K562 (cell line): ENCODE results near the gene LOXHD1. TPM values are rescaled to one million over a fixed set of nuclear protein-coding genes. Genes with fewer than 3 reads are reported as not detected.

Source experiments
- ATAC-seq: fragments of 200-7000 bp; cut with Tn5 transposase; 3 replicates; pipeline ENCODE4 v1.9.1; 2020; ENCODE audit warnings: moderate library complexity
- BruUV-seq: library from RNA; stranded (reverse); fragments of 400-500 nt; replicated peaks from 2 replicates; lab custom pipeline; 2021; lab: Mats Ljungman, UMichigan
- CTCF ChIA-PET: fragments of 300-600 bp; formaldehyde crosslinking; extraction: SDS; loops from one replicate; lab custom pipeline; 2021; ENCODE audit warnings: low intra/inter-chr PET ratio; lab: Yijun Ruan, JAX
- POLR2A ChIA-PET: fragments of 300-600, 350-650 bp; sonication (Branson Sonifier 250); formaldehyde crosslinking; extraction: SDS; loops from one replicate; lab custom pipeline; 2021; ENCODE audit warnings: antibody characterized with exemption, inconsistent platforms; lab: Yijun Ruan, JAX
- DNase-seq, 4 experiments: peaks; one replicate each; pipeline versions ENCODE4 v3.0.0 to v3.0.0-alpha.2; 2011 to 2018; ENCODE audit warnings: low spot score in 3 of 4, mixed read lengths in 3 of 4; ENCODE audit errors: extremely low read depth in 1 of 4
- FAIRE-seq: peaks from 2 replicates; lab custom pipeline; 2011; peaks lifted over from hg19 to GRCh38; lab: Jason Lieb, UNC
- H2AFZ ChIP-seq: 2 replicates; pipeline ENCODE4 v1.6.0; 2011; ENCODE audit warnings: low read depth, low read length, control low read depth, inconsistent platforms
- H3K27ac ChIP-seq: fragments of 200-600 bp; 3 replicates; pipeline ENCODE4 v1.8.0; 2011; ENCODE audit warnings: low read depth, mild to moderate bottlenecking, control low read depth, inconsistent platforms, low read length, moderate library complexity, mixed read lengths; ENCODE audit errors: extremely low read depth
- H3K27me3 ChIP-seq, 2 experiments: fragments of 300-600 bp in 1 of 2; 2 replicates in 1 of 2; 3 replicates in 1 of 2; pipeline versions ENCODE4 v1.6.0 to v1.8.0; 2011; ENCODE audit warnings: inconsistent platforms in 2 of 2, low read length in 2 of 2, mild to moderate bottlenecking in 1 of 2, mixed read lengths in 1 of 2, moderate library complexity in 1 of 2; ENCODE audit not compliant: control insufficient read depth in 2 of 2, insufficient read depth in 2 of 2
- H3K36me3 ChIP-seq: fragments of 300-600 bp; 3 replicates; pipeline ENCODE4 v1.8.0; 2011; ENCODE audit warnings: mild to moderate bottlenecking, low read length, inconsistent platforms; ENCODE audit not compliant: control insufficient read depth, insufficient read depth
- H3K4me1 ChIP-seq, 2 experiments: fragments of 200-600 bp in 1 of 2; replicated peaks in 1 of 2; 2 replicates in 1 of 2; 3 replicates in 1 of 2; pipeline versions ENCODE4 v1.5.1 to v1.8.0; 2011; ENCODE audit warnings: inconsistent platforms in 2 of 2, low read length in 2 of 2, mild to moderate bottlenecking in 1 of 2, mixed read lengths in 1 of 2, moderate library complexity in 1 of 2; ENCODE audit not compliant: control insufficient read depth in 2 of 2, insufficient read depth in 2 of 2
- H3K4me2 ChIP-seq: 2 replicates; pipeline ENCODE4 v1.6.1; 2011; ENCODE audit warnings: low read length, control low read depth, inconsistent platforms, mixed read lengths; ENCODE audit not compliant: insufficient read depth
- H3K4me3 ChIP-seq: fragments of 200-600 bp; sonication (generic), shearing (Covaris generic); 2 replicates; pipeline ENCODE4 v1.5.1; 2016; ENCODE audit warnings: control low read depth, inconsistent platforms
- H3K79me2 ChIP-seq: fragments of 200-600 bp; 3 replicates; pipeline ENCODE4 v1.8.0; 2011; ENCODE audit warnings: low read length, inconsistent platforms; ENCODE audit not compliant: control insufficient read depth, insufficient read depth
- H3K9ac ChIP-seq, 2 experiments: 2 replicates each; pipeline versions ENCODE4 v1.6.0 to v1.6.1; 2011; ENCODE audit warnings: low read depth in 2 of 2, low read length in 2 of 2, control low read depth in 1 of 2, inconsistent platforms in 1 of 2, mild to moderate bottlenecking in 1 of 2, mixed read lengths in 1 of 2; ENCODE audit not compliant: insufficient read depth in 1 of 2
- H3K9me1 ChIP-seq: one replicate; pipeline ENCODE4 v1.6.0; 2011; ENCODE audit warnings: inconsistent platforms, mild to moderate bottlenecking, low read length, moderate library complexity; ENCODE audit not compliant: control insufficient read depth, insufficient read depth
- H3K9me3 ChIP-seq: replicated peaks from 2 replicates; pipeline ENCODE4 v1.5.1; 2011; ENCODE audit warnings: low read depth, low read length, inconsistent platforms; ENCODE audit not compliant: control insufficient read depth, insufficient read depth
- H4K20me1 ChIP-seq: replicated peaks from 2 replicates; pipeline ENCODE4 v1.6.1; 2011; ENCODE audit warnings: low read length, inconsistent platforms, mixed read lengths; ENCODE audit not compliant: control insufficient read depth, insufficient read depth
- RNF219 ChIP-seq: fragments of 250-450 bp; sonication (Bioruptor Pico); IDR thresholded peaks from 2 replicates; pipeline ENCODE4 v1.5.0; 2022; ENCODE audit warnings: mild to moderate bottlenecking
- RREB1 ChIP-seq: fragments of 250-450 bp; sonication (Bioruptor Pico); IDR thresholded peaks from 2 replicates; pipeline ENCODE4 v1.4.0; 2020
- ZNF717 ChIP-seq: fragments of 250-450 bp; sonication (Bioruptor Pico); IDR thresholded peaks from 2 replicates; pipeline ENCODE4 v1.5.0; 2021
- WGBS: fragments of 100-300 bp; shearing (Covaris generic); methylation state at CpG from one replicate; pipeline ENCODE4 v1.1.6; 2016; ENCODE audit warnings: low coverage, mixed read lengths; ENCODE audit not compliant: insufficient coverage; ENCODE audit errors: missing lambda C conversion rate; 5-methylcytosine and 5-hydroxymethylcytosine counted together
- in situ Hi-C: fragments of 300-500 bp; cut with MboI; formaldehyde crosslinking; loops from 4 replicates; pipeline ENCODE4 v1.15.0; 2018; ENCODE audit warnings: inconsistent platforms, mixed read lengths
- intact Hi-C: fragments of 100-400 bp; cut with micrococcal nuclease; formaldehyde crosslinking; loops from 2 replicates; pipeline ENCODE4 v1.14.2; 2022
- polyA plus RNA-seq, 8 experiments: library from polyadenylated mRNA; depleted of rRNA in 4 of 8; stranded (reverse) in 5 of 8; unstranded in 3 of 8; fragments of >200 nt; fragmentation: Nextera tagmentation in 2 of 8; fragmentation: Illumina TruSeq in 1 of 8; extraction: Ambion mirVana in 2 of 8; extraction: Trizol in 1 of 8; gene quantifications; 2 replicates each; pipeline versions ENCODE4 v1.2.1 to v1.2.3, GENCODE V29; 2011 to 2014; ENCODE audit warnings: inconsistent platforms in 1 of 8, missing spikeins in 1 of 8
- total RNA-seq, 7 experiments: library from RNA; depleted of rRNA in 6 of 7; stranded (reverse); fragments of >200 nt in 6 of 7; fragmentation: Illumina TruSeq in 2 of 7; extraction: Trizol in 2 of 7; gene quantifications; 2 replicates each; pipeline versions ENCODE4 v1.2.1 to v1.2.3, GENCODE V29; 2011 to 2021; ENCODE audit warnings: low replicate concordance in 1 of 7
- TF ChIP-seq, protein P1 (sequence below): IDR thresholded peaks from 2 replicates; pipeline ENCODE4 v1.6.1; 2016; ENCODE audit warnings: missing genetic modification characterization, missing compliant biosample characterization

Gene LOXHD1
- total and polyA plus RNA-seq, 9 of the 15 experiments (the other 6 are each of a cell fraction or from before 2014, with no cell fraction given): not detected

DNA sequence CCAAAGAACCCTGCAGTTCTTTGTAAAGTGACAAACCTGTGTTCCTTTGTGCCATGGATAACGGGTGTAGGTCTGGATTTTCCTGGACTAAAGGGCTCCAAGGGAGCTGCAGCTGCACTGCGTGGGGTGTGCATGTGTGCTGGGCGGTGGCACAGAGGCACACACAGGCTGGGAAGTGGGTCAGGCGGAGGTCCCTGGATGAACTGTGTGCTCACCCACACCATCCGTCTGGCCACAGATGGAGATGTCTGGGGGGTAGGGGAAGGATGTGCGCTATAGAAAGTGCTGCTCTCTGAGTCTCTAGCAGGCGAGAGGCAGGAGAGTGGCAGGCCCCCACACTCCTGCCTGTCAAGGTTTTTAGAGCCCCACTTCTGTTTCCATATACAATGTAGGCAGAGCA, 137.2 kb downstream of the LOXHD1 start:
- in situ Hi-C loops (no loop called here), intact Hi-C loops (no loop called here)
- Histone ChIP-seq H3K4me1 (no peaks in the 10 kb centered on the region), H3K4me2 (no peak overlapping the region), H3K9me3 (no peaks in the 10 kb centered on the region), H3K9me1 (no peaks in the 10 kb centered on the region), H3K27me3 (no peaks in the 10 kb centered on the region; a peak in 1 of 5 replicates), H2AFZ (no peak overlapping the region), H3K27ac (no peak overlapping the region), H4K20me1 (no peaks in the 10 kb centered on the region), H3K9ac (no peak overlapping the region), H3K4me3 (no peak overlapping the region), H3K79me2 (no peaks in the 10 kb centered on the region), H3K36me3 (no peaks in the 10 kb centered on the region)
- ChIA-PET CTCF (no interaction called here), POLR2A (no interaction called here)
- ATAC-seq (no peak), FAIRE-seq (no peak), DNase-seq (no peak)
- WGBS: 0% methylated on average over 6 of the region's 7 CpGs
- BruUV-seq: no TSS peak
- TF ChIP-seq ZNF717 (CRISPR knock-in tag): no peak
- no peak for TF ChIP-seq RREB1 (CRISPR knock-in tag)
- TF ChIP-seq, protein P1, sequence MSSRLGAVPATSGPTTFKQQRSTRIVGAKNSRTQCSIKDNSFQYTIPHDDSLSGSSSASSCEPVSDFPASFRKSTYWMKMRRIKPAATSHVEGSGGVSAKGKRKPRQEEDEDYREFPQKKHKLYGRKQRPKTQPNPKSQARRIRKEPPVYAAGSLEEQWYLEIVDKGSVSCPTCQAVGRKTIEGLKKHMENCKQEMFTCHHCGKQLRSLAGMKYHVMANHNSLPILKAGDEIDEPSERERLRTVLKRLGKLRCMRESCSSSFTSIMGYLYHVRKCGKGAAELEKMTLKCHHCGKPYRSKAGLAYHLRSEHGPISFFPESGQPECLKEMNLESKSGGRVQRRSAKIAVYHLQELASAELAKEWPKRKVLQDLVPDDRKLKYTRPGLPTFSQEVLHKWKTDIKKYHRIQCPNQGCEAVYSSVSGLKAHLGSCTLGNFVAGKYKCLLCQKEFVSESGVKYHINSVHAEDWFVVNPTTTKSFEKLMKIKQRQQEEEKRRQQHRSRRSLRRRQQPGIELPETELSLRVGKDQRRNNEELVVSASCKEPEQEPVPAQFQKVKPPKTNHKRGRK: no peak
- TF ChIP-seq RNF219: no peak
